GM23338 (cell line): Measurements from ENCODE around the gene PLEKHM1. TPM values are rescaled to one million over a fixed set of nuclear protein-coding genes. Genes with fewer than 3 reads are reported as not detected.
"Not testable (repeated sequence)": the region's sequence is repeated elsewhere in the genome, so short reads cannot be mapped to it uniquely, and the experiment has no call there.

ENCODE experiments used
- ATAC-seq: fragments of 200-7000 bp; cut with Tn5 transposase; 3 replicates; pipeline ENCODE4 v1.9.1; 2020
- DNase-seq: peaks from one replicate; pipeline ENCODE4 v3.0.0-alpha.2; 2015; ENCODE audit warnings: low spot score
- H2AFZ ChIP-seq: fragments of 200-600 bp; sonication (generic); 2 replicates; pipeline ENCODE4 v1.8.0; 2016; ENCODE audit warnings: antibody characterized with exemption, mild to moderate bottlenecking, moderate library complexity
- H3F3A ChIP-seq: fragments of 200-600 bp; sonication (generic); replicated peaks from 2 replicates; pipeline ENCODE4 v1.8.0; 2017; ENCODE audit warnings: antibody characterized with exemption, mixed run types, low read depth
- H3K27ac ChIP-seq: fragments of 200-600 bp; sonication (generic); 2 replicates; pipeline ENCODE4 v1.6.1; 2016; ENCODE audit warnings: low read depth
- H3K27me3 ChIP-seq: fragments of 200-600 bp; sonication (generic); 2 replicates; pipeline ENCODE4 v1.8.0; 2016; ENCODE audit warnings: mild to moderate bottlenecking, mixed run types, moderate library complexity; ENCODE audit not compliant: insufficient read depth
- H3K36me3 ChIP-seq: fragments of 200-600 bp; sonication (generic); 2 replicates; pipeline ENCODE4 v1.8.0; 2016; ENCODE audit warnings: mild to moderate bottlenecking; ENCODE audit not compliant: insufficient read depth
- H3K4me1 ChIP-seq: fragments of 200-600 bp; sonication (generic); 2 replicates; pipeline ENCODE4 v1.8.0; 2016; ENCODE audit warnings: mild to moderate bottlenecking, moderate library complexity; ENCODE audit not compliant: insufficient read depth
- H3K4me2 ChIP-seq: fragments of 200-600 bp; sonication (generic); 2 replicates; pipeline ENCODE4 v1.7.1; 2017; ENCODE audit warnings: mixed run types
- H3K4me3 ChIP-seq: fragments of 200-600 bp; sonication (generic); 2 replicates; pipeline ENCODE4 v1.6.1; 2016; ENCODE audit warnings: mixed run types
- H3K79me2 ChIP-seq: fragments of 200-600 bp; sonication (generic); replicated peaks from 2 replicates; pipeline ENCODE4 v1.8.0; 2017; ENCODE audit warnings: mild to moderate bottlenecking; ENCODE audit not compliant: insufficient read depth
- H3K9me2 ChIP-seq: fragments of 200-600 bp; sonication (generic); 2 replicates; pipeline ENCODE4 v1.8.0; 2017; ENCODE audit not compliant: insufficient read depth
- H4K20me1 ChIP-seq: fragments of 200-600 bp; sonication (generic); replicated peaks from 2 replicates; pipeline ENCODE4 v1.8.0; 2017; ENCODE audit warnings: mild to moderate bottlenecking; ENCODE audit not compliant: insufficient read depth
- H3K27ac Mint-ChIP-seq: 2 replicates; pipeline ENCODE4 v1.8.0; 2020; ENCODE audit warnings: inconsistent platforms, mild to moderate bottlenecking, moderate library complexity, mixed read lengths
- H3K27me3 Mint-ChIP-seq: 3 replicates; pipeline ENCODE4 v1.8.0; 2022; ENCODE audit warnings: low read depth, mild to moderate bottlenecking, moderate library complexity, mixed read lengths, inconsistent platforms; ENCODE audit not compliant: insufficient read depth, poor library complexity
- H3K36me3 Mint-ChIP-seq: 3 replicates; pipeline ENCODE4 v1.8.0; 2021; ENCODE audit warnings: low read depth, mild to moderate bottlenecking, inconsistent platforms, moderate library complexity, mixed read lengths
- H3K4me1 Mint-ChIP-seq: 3 replicates; pipeline ENCODE4 v1.8.0; 2020; ENCODE audit warnings: mild to moderate bottlenecking, inconsistent platforms, mixed read lengths
- H3K4me3 Mint-ChIP-seq: 3 replicates; pipeline ENCODE4 v1.8.0; 2021; ENCODE audit warnings: moderate library complexity, mild to moderate bottlenecking, inconsistent platforms, mixed read lengths
- H3K9me3 Mint-ChIP-seq: 3 replicates; pipeline ENCODE4 v1.8.0; 2020; ENCODE audit warnings: moderate library complexity, mild to moderate bottlenecking, inconsistent platforms, mixed read lengths
- CTCF ChIP-seq, 2 experiments: fragments of 200-600 bp in 1 of 2; sonication (generic) in 1 of 2; conservative IDR thresholded peaks; 2 replicates each; pipeline versions ENCODE4 v1.5.1 to v1.6.1; 2016 to 2017; ENCODE audit warnings: antibody characterized with exemption in 2 of 2, low read depth in 2 of 2, mild to moderate bottlenecking in 2 of 2, moderate library complexity in 1 of 2
- polyA plus RNA-seq: library from polyadenylated mRNA; unstranded; fragments of >200 nt; fragmentation: Nextera tagmentation; extraction: Ambion mirVana; gene quantifications from 2 replicates; pipeline ENCODE4 v1.2.1, GENCODE V29; 2016
- total RNA-seq: library from RNA; depleted of rRNA; stranded (reverse); fragments of >200 nt; shearing (Covaris generic); gene quantifications from 2 replicates; pipeline ENCODE4 v1.2.3, GENCODE V29; 2014

Gene PLEKHM1
- total and polyA plus RNA-seq, 2 experiments from 2014 or later, result 4.4 to 17.9 TPM

- not testable (repeated sequence) for H4K20me1 ChIP-seq, H3K9me2 ChIP-seq, H3K27me3 Mint-ChIP-seq, H3K4me3 ChIP-seq, H3K4me1 Mint-ChIP-seq, H3K9me3 Mint-ChIP-seq, H3K4me2 ChIP-seq, H3K36me3 Mint-ChIP-seq, H3K27ac Mint-ChIP-seq, H3K27me3 ChIP-seq, H3K27ac ChIP-seq, H3F3A ChIP-seq, H3K36me3 ChIP-seq, H3K79me2 ChIP-seq, H3K4me3 Mint-ChIP-seq, H2AFZ ChIP-seq, H3K4me1 ChIP-seq
- TF ChIP-seq CTCF (conservative IDR thresholded peaks at IDR 0.05; ENCODE audit: low read depth in 2 of 2), result 0 out of 4 replicates have a peak, but pooled peaks of 1 of the 2 experiments have one; percentile 6
- ATAC-seq (peak; percentile 94), DNase-seq (peak; percentile 42)
Observed at GRCh38 chr17:45453731-45454130, 36.8 kb downstream of the PLEKHM1 start.

- H3K4me3 ChIP-seq, H3K4me1 ChIP-seq, H4K20me1 ChIP-seq, H3K36me3 ChIP-seq, DNase-seq, H3K36me3 Mint-ChIP-seq, H3K4me1 Mint-ChIP-seq, H3K27me3 Mint-ChIP-seq, H3K4me2 ChIP-seq, H3K27me3 ChIP-seq, H3K9me3 Mint-ChIP-seq, H3K27ac Mint-ChIP-seq, H3K27ac ChIP-seq, H3K4me3 Mint-ChIP-seq, H3K79me2 ChIP-seq, H2AFZ ChIP-seq, H3F3A ChIP-seq, ATAC-seq, H3K9me2 ChIP-seq: not testable (repeated sequence)
Observed at GRCh38 chr17:45453225-45453534, 37.3 kb downstream of the PLEKHM1 start.

- not testable (repeated sequence) for H3K4me2 ChIP-seq, H3K27ac ChIP-seq, H3K36me3 Mint-ChIP-seq, H3K4me3 Mint-ChIP-seq, H3K9me3 Mint-ChIP-seq, H3K27me3 Mint-ChIP-seq, H3K4me1 ChIP-seq, H3K36me3 ChIP-seq, H3K4me1 Mint-ChIP-seq, H3F3A ChIP-seq, H3K27ac Mint-ChIP-seq, H2AFZ ChIP-seq, H3K4me3 ChIP-seq, DNase-seq, H3K79me2 ChIP-seq, H3K9me2 ChIP-seq, H4K20me1 ChIP-seq, H3K27me3 ChIP-seq
- peak; percentile 11; the same call in 1 of the 3 replicates for ATAC-seq
Observed at GRCh38 chr17:45452329-45453224, 37.9 kb downstream of the PLEKHM1 start.

GRCh38 chr17:45451660-45452059 lies 38.9 kb downstream of the PLEKHM1 start:
- not testable (repeated sequence) for H3K4me1 Mint-ChIP-seq, H3K36me3 Mint-ChIP-seq, H3K4me3 Mint-ChIP-seq, H3K4me1 ChIP-seq, H2AFZ ChIP-seq, ATAC-seq, H4K20me1 ChIP-seq, H3K27ac ChIP-seq, H3K4me3 ChIP-seq, H3K79me2 ChIP-seq, DNase-seq, H3K27ac Mint-ChIP-seq, H3K4me2 ChIP-seq, H3K9me2 ChIP-seq, H3K27me3 ChIP-seq, H3K36me3 ChIP-seq, H3K9me3 Mint-ChIP-seq, H3K27me3 Mint-ChIP-seq, H3F3A ChIP-seq
